GM18868 (cell line): ENCODE results near the gene ANO4.

Experiments used
- ATAC-seq: cut with Tn5 transposase; IDR thresholded peaks from one replicate; pipeline ENCODE4 v1.9.1; 2021; ENCODE audit warnings: mild to moderate bottlenecking, moderate library complexity; ENCODE audit not compliant: unreplicated experiment

Gene ANO4

GRCh38 chr12:101173197-101173749, 378.7 kb downstream of the ANO4 start:
- no peak for ATAC-seq

GRCh38 chr12:101174541-101174940, 380.0 kb downstream of the ANO4 start:
- ATAC-seq, result no peak
